IMR-90 (cell line): ENCODE data around the gene NT5DC3. TPM values are rescaled to one million over a fixed set of nuclear protein-coding genes. Genes with fewer than 3 reads are reported as not detected.
A peak's percentile ranks its signal among the peaks of the same experiment; 100 is the strongest.

Experiments used
- ATAC-seq: fragments of 200-7000 bp; cut with Tn5 transposase; 2 replicates; pipeline ENCODE4 v1.9.1; 2020; ENCODE audit warnings: low read depth, mild to moderate bottlenecking, moderate library complexity
- BruUV-seq: library from RNA; stranded (reverse); fragments of 400-500 nt; replicated peaks from 2 replicates; lab custom pipeline; 2021; lab: Mats Ljungman, UMichigan
- CTCF ChIA-PET: fragments of 300-600 bp; formaldehyde crosslinking; extraction: SDS; loops from one replicate; lab custom pipeline; 2021; ENCODE audit warnings: antibody characterized with exemption; lab: Yijun Ruan, JAX
- POLR2A ChIA-PET: fragments of 300-600 bp; sonication (Branson Sonifier 250); formaldehyde crosslinking; loops from one replicate; lab custom pipeline; 2022; ENCODE audit warnings: antibody characterized with exemption; ENCODE audit not compliant: unreplicated experiment; lab: Charles Lee
- DNase-seq: peaks from one replicate; pipeline ENCODE4 v3.0.0; 2013
- H2AFZ ChIP-seq: replicated peaks from 2 replicates; pipeline ENCODE3; 2013; ENCODE audit warnings: low read length, mild to moderate bottlenecking; ENCODE audit not compliant: poor library complexity
- H2AK5ac ChIP-seq: 2 replicates; pipeline ENCODE4 v1.6.1; 2013; ENCODE audit warnings: low read depth, low read length, inconsistent platforms
- H2AK9ac ChIP-seq: replicated peaks from 2 replicates; pipeline ENCODE3; 2013; ENCODE audit warnings: mild to moderate bottlenecking, low read depth, low read length, moderate library complexity; ENCODE audit not compliant: poor library complexity
- H2BK120ac ChIP-seq: 2 replicates; pipeline ENCODE4 v1.6.1; 2013; ENCODE audit warnings: low read depth, low read length, inconsistent platforms
- H2BK15ac ChIP-seq: 3 replicates; pipeline ENCODE4 v1.6.1; 2013; ENCODE audit warnings: low read depth, low read length, inconsistent platforms
- H2BK20ac ChIP-seq: 2 replicates; pipeline ENCODE4 v1.6.1; 2013; ENCODE audit warnings: low read depth, mild to moderate bottlenecking, inconsistent platforms, low read length, moderate library complexity
- H2BK5ac ChIP-seq: 2 replicates; pipeline ENCODE4 v1.6.1; 2013; ENCODE audit warnings: mild to moderate bottlenecking, low read depth, low read length, inconsistent platforms; ENCODE audit not compliant: poor library complexity, severe bottlenecking
- H3K14ac ChIP-seq: replicated peaks from 2 replicates; pipeline ENCODE4 v1.6.1; 2013; ENCODE audit warnings: low read depth, low read length, inconsistent platforms
- H3K18ac ChIP-seq: 2 replicates; pipeline ENCODE4 v1.6.1; 2013; ENCODE audit warnings: low read depth, low read length, control low read depth
- H3K23ac ChIP-seq: 2 replicates; pipeline ENCODE4 v1.6.1; 2013; ENCODE audit warnings: low read depth, low read length, inconsistent platforms
- H3K27ac ChIP-seq: 2 replicates; pipeline ENCODE4 v1.5.1; 2013; ENCODE audit warnings: mild to moderate bottlenecking, control low read depth, low read length; ENCODE audit not compliant: insufficient read depth
- H3K27me3 ChIP-seq: 2 replicates; pipeline ENCODE4 v1.6.1; 2013; ENCODE audit warnings: low read length; ENCODE audit not compliant: control insufficient read depth, insufficient read depth
- H3K36me3 ChIP-seq: 2 replicates; pipeline ENCODE4 v1.6.1; 2013; ENCODE audit warnings: low read length, mixed read lengths; ENCODE audit not compliant: control insufficient read depth, insufficient read depth
- H3K4ac ChIP-seq: 2 replicates; pipeline ENCODE4 v1.6.1; 2013; ENCODE audit warnings: low read depth, low read length, inconsistent platforms
- H3K4me1 ChIP-seq: 2 replicates; pipeline ENCODE4 v1.6.1; 2013; ENCODE audit warnings: low read length, mixed read lengths; ENCODE audit not compliant: control insufficient read depth, insufficient read depth
- H3K4me2 ChIP-seq: 2 replicates; pipeline ENCODE4 v1.6.1; 2013; ENCODE audit warnings: low read depth, mild to moderate bottlenecking, control low read depth, low read length, moderate library complexity
- H3K4me3 ChIP-seq: 2 replicates; pipeline ENCODE4 v1.5.1; 2013; ENCODE audit warnings: low read depth, mild to moderate bottlenecking, control low read depth, low read length, moderate library complexity; ENCODE audit not compliant: insufficient read depth
- H3K56ac ChIP-seq: 2 replicates; pipeline ENCODE4 v1.6.1; 2013; ENCODE audit warnings: low read length, inconsistent platforms; ENCODE audit not compliant: insufficient read depth; ENCODE audit errors: extremely low read depth
- H3K79me1 ChIP-seq, 2 experiments: 2 replicates each; pipeline ENCODE4 v1.6.1; 2013; ENCODE audit warnings: low read length in 2 of 2, inconsistent platforms in 1 of 2, low read depth in 1 of 2
- H3K9ac ChIP-seq: 2 replicates; pipeline ENCODE4 v1.6.1; 2013; ENCODE audit warnings: low read depth, low read length, control low read depth
- H3K9me1 ChIP-seq: 2 replicates; pipeline ENCODE4 v1.6.1; 2013; ENCODE audit warnings: low read length, inconsistent platforms; ENCODE audit not compliant: insufficient read depth
- H3K9me3 ChIP-seq: 2 replicates; pipeline ENCODE4 v1.6.1; 2013; ENCODE audit warnings: low read length; ENCODE audit not compliant: control insufficient read depth, insufficient read depth
- H4K20me1 ChIP-seq: 2 replicates; pipeline ENCODE4 v1.6.1; 2013; ENCODE audit warnings: low read length, inconsistent platforms; ENCODE audit not compliant: insufficient read depth
- H4K5ac ChIP-seq: 2 replicates; pipeline ENCODE4 v1.6.1; 2013; ENCODE audit warnings: mild to moderate bottlenecking, low read depth, low read length, control low read depth
- H4K8ac ChIP-seq, 2 experiments: 2 replicates each; pipeline ENCODE4 v1.6.1; 2013; ENCODE audit warnings: low read depth in 2 of 2, low read length in 2 of 2, control low read depth in 1 of 2, inconsistent platforms in 1 of 2
- H4K91ac ChIP-seq: 2 replicates; pipeline ENCODE4 v1.6.1; 2013; ENCODE audit warnings: low read depth, low read length, inconsistent platforms; ENCODE audit not compliant: insufficient read depth
- BHLHE40 ChIP-seq: fragments of 150-350 bp; IDR thresholded peaks from 2 replicates; pipeline ENCODE4 v1.6.1; 2016; ENCODE audit warnings: mild to moderate bottlenecking, low read depth, low read length
- CEBPB ChIP-seq: IDR thresholded peaks from 2 replicates; pipeline ENCODE4 v1.6.1; 2012; ENCODE audit warnings: low read depth, low read length, improper control_type of control experiment
- CHD1 ChIP-seq: IDR thresholded peaks from 2 replicates; pipeline ENCODE4 v1.6.1; 2012; ENCODE audit warnings: low read depth, low read length, improper control_type of control experiment
- ELK1 ChIP-seq: fragments of 150-350 bp; IDR thresholded peaks from 2 replicates; pipeline ENCODE4 v1.6.1; 2016; ENCODE audit warnings: low read depth, mild to moderate bottlenecking, low read length, moderate library complexity, borderline replicate concordance
- MAFK ChIP-seq: IDR thresholded peaks from 2 replicates; pipeline ENCODE4 v1.6.1; 2012; ENCODE audit warnings: low read depth, low read length, improper control_type of control experiment
- MXI1 ChIP-seq: IDR thresholded peaks from 2 replicates; pipeline ENCODE4 v1.6.1; 2012; ENCODE audit warnings: low read depth, mild to moderate bottlenecking, low read length, moderate library complexity, borderline replicate concordance
- NFE2L2 ChIP-seq: fragments of 150-350 bp; IDR thresholded peaks from 2 replicates; pipeline ENCODE4 v1.6.1; 2016; ENCODE audit warnings: low read depth, mild to moderate bottlenecking, low read length
- POLR2A ChIP-seq: IDR thresholded peaks from 2 replicates; pipeline ENCODE4 v1.6.1; 2012; ENCODE audit warnings: mild to moderate bottlenecking, low read depth, low read length
- RAD21 ChIP-seq: IDR thresholded peaks from 2 replicates; pipeline ENCODE4 v1.6.1; 2012; ENCODE audit warnings: low read length, improper control_type of control experiment
- RCOR1 ChIP-seq: IDR thresholded peaks from 2 replicates; pipeline ENCODE4 v1.6.1; 2012; ENCODE audit warnings: mild to moderate bottlenecking, low read length, improper control_type of control experiment; ENCODE audit not compliant: insufficient replicate concordance
- RFX5 ChIP-seq: IDR thresholded peaks from 2 replicates; pipeline ENCODE4 v1.8.0; 2012; ENCODE audit warnings: low read depth, mild to moderate bottlenecking, low read length, moderate library complexity
- SMC3 ChIP-seq: fragments of 150-350 bp; IDR thresholded peaks from 2 replicates; pipeline ENCODE4 v1.6.1; 2016; ENCODE audit warnings: low read depth, mild to moderate bottlenecking, antibody characterized with exemption, low read length, moderate library complexity
- USF2 ChIP-seq: fragments of 150-350 bp; IDR thresholded peaks from 2 replicates; pipeline ENCODE4 v1.6.1; 2017; ENCODE audit warnings: mild to moderate bottlenecking, antibody characterized with exemption, low read length, low read depth
- WGBS, 2 experiments: methylation state at CpG; one replicate each; pipeline versions ENCODE4 v1.1.5 to v1.1.7; 2013; ENCODE audit warnings: missing lambda C conversion rate in 2 of 2; ENCODE audit not compliant: insufficient read length in 1 of 2; ENCODE audit errors: extremely low coverage in 2 of 2; 5-methylcytosine and 5-hydroxymethylcytosine counted together
- dilution Hi-C: fragments of 300-500 bp; cut with HindIII; formaldehyde crosslinking; loops from one replicate; pipeline ENCODE4 v1.14.3; 2018; ENCODE audit warnings: low sequenced_read_pairs; ENCODE audit not compliant: unreplicated experiment
- in situ Hi-C: fragments of 300-500 bp; cut with MboI; formaldehyde crosslinking; loops from 3 replicates; pipeline ENCODE4 v1.14.3; 2019; ENCODE audit warnings: low sequenced_read_pairs, inconsistent platforms, mixed read lengths
- intact Hi-C: fragments of 100-400 bp; cut with micrococcal nuclease; formaldehyde crosslinking; loops from 2 replicates; pipeline ENCODE4 v1.10.0; 2022
- polyA plus RNA-seq, 3 experiments: library from polyadenylated mRNA; depleted of rRNA; stranded (reverse); fragments of >200 nt; gene quantifications; 2 replicates each; pipeline ENCODE4 v1.2.3, GENCODE V29; 2012; ENCODE audit warnings: low replicate concordance in 1 of 3
- total RNA-seq: library from RNA; depleted of rRNA; stranded (reverse); fragments of >200 nt; gene quantifications from 2 replicates; pipeline ENCODE4 v1.2.3, GENCODE V29; 2012

NT5DC3 gene
- total and polyA plus RNA-seq, 2 of the 4 experiments (the other 2 are of a cell fraction): 7.3 to 17.6 TPM

- H3K56ac ChIP-seq: no peak overlapping the region
- H3K23ac ChIP-seq: no peak overlapping the region
- H3K18ac ChIP-seq: no peak overlapping the region
- H3K79me1 ChIP-seq: peaks cover 46 to 68% of the 10 kb centered on the region in 2 experiments
- no peaks in the 10 kb centered on the region; the same call in 1 of the 2 replicates for H3K36me3 ChIP-seq
- POLR2A ChIA-PET: no interaction called here
- H3K9me1 ChIP-seq: peaks cover 19% of the 10 kb centered on the region
- H4K91ac ChIP-seq: no peak overlapping the region
- peak overlapping the region; percentile 76 for H2BK5ac ChIP-seq
- CTCF ChIA-PET: no interaction called here
- peak; percentile 71 for DNase-seq
- H3K4me2 ChIP-seq: no peak overlapping the region
- H3K9ac ChIP-seq: no peak overlapping the region
- BruUV-seq: no TSS peak
- TF ChIP-seq RFX5: no peak
- no peak for TF ChIP-seq USF2
- TF ChIP-seq CEBPB: no peak
- TF ChIP-seq CHD1: no peak
- TF ChIP-seq NFE2L2: no peak
- TF ChIP-seq RCOR1: no peak
- no peak for TF ChIP-seq RAD21
- no peak for TF ChIP-seq ELK1
- no peak for TF ChIP-seq MXI1
- no peak for TF ChIP-seq POLR2A
- no peak for TF ChIP-seq MAFK
- no peak for TF ChIP-seq SMC3
- no peak for TF ChIP-seq BHLHE40
- no peak overlapping the region for H2AK9ac ChIP-seq
- in situ Hi-C loops (no loop called here), intact Hi-C loops (no loop called here), dilution Hi-C loops (no loop called here)
- no peak overlapping the region for H4K5ac ChIP-seq
- no peaks in the 10 kb centered on the region for H3K9me3 ChIP-seq
- H3K27me3 ChIP-seq: no peaks in the 10 kb centered on the region
- ATAC-seq: peak; percentile 67
- H3K14ac ChIP-seq: no peak overlapping the region
- no peak overlapping the region for H2AFZ ChIP-seq
- H3K4ac ChIP-seq: no peak overlapping the region
- H4K20me1 ChIP-seq: no peaks in the 10 kb centered on the region; the same call in 1 of the 2 replicates
- no peak overlapping the region for H2BK20ac ChIP-seq
- WGBS, 2 experiments: no CpG with 5 or more reads among the region's 1 CpG
- no peak overlapping the region for H3K4me3 ChIP-seq
- H3K4me1 ChIP-seq: peaks cover 21% of the 10 kb centered on the region
- H4K8ac ChIP-seq: no peak overlapping the region
- no peak overlapping the region for H2BK120ac ChIP-seq
- no peak overlapping the region for H3K27ac ChIP-seq
- H2BK15ac ChIP-seq: no peak overlapping the region
- H2AK5ac ChIP-seq: no peak overlapping the region
Measured at GRCh38 chr12:103821773-103822172, 19.3 kb downstream of the NT5DC3 start.
